HG02588 (cell line): Measurements from ENCODE around the gene DGKD.
A peak's percentile ranks its signal among the peaks of the same experiment; 100 is the strongest.

ENCODE experiments used
- ATAC-seq: cut with Tn5 transposase; IDR thresholded peaks from one replicate; pipeline ENCODE4 v1.9.1; 2021; ENCODE audit warnings: mild to moderate bottlenecking, moderate library complexity; ENCODE audit not compliant: unreplicated experiment

The DGKD gene, protein sequence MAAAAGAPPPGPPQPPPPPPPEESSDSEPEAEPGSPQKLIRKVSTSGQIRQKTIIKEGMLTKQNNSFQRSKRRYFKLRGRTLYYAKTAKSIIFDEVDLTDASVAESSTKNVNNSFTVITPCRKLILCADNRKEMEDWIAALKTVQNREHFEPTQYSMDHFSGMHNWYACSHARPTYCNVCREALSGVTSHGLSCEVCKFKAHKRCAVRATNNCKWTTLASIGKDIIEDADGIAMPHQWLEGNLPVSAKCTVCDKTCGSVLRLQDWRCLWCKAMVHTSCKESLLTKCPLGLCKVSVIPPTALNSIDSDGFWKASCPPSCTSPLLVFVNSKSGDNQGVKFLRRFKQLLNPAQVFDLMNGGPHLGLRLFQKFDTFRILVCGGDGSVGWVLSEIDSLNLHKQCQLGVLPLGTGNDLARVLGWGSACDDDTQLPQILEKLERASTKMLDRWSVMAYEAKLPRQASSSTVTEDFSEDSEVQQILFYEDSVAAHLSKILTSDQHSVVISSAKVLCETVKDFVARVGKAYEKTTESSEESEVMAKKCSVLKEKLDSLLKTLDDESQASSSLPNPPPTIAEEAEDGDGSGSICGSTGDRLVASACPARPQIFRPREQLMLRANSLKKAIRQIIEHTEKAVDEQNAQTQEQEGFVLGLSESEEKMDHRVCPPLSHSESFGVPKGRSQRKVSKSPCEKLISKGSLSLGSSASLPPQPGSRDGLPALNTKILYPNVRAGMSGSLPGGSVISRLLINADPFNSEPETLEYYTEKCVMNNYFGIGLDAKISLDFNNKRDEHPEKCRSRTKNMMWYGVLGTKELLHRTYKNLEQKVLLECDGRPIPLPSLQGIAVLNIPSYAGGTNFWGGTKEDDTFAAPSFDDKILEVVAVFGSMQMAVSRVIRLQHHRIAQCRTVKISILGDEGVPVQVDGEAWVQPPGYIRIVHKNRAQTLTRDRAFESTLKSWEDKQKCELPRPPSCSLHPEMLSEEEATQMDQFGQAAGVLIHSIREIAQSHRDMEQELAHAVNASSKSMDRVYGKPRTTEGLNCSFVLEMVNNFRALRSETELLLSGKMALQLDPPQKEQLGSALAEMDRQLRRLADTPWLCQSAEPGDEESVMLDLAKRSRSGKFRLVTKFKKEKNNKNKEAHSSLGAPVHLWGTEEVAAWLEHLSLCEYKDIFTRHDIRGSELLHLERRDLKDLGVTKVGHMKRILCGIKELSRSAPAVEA

DNA sequence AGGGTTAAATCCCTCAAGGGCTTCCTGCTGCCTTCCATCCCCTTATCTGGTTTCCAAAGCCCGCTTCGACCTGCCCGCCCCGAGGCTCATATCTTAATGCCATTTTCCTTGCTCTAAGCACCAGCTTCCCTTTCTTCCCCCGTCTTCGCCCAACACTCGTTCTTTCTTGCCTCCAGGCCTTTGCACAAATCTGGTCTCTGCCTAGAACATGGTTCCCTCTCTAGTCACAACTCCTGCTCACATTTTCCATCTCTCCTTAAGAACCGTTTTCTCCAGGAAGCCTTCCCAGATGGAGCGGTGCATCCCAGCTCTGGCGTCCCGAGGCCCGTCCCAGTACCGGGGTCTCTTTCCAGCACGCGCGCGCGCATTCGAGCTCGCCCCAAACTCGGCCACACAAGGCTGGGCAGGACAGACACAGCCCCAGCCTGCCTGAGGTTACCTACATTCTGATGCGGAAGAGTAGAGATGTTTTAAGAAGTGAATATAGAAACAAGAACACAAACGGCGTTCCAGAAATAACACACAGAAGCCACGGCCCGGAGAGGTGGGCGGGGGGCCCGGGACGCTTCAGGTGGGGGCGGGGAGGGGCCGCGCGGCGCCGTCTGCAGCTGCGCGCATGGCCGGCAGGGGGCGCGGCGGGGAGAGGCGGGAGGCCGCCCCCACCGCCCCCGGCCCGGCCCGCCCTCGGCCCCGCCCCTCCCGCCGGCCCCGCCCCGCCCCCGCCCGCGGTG lies at the start of gene DGKD:
DGKD (plus strand) TSS at position 726 of the 731 bp plus-strand sequence. CDS start 25 bp downstream, outside the sequence.
- peak; percentile 44 for ATAC-seq

DNA sequence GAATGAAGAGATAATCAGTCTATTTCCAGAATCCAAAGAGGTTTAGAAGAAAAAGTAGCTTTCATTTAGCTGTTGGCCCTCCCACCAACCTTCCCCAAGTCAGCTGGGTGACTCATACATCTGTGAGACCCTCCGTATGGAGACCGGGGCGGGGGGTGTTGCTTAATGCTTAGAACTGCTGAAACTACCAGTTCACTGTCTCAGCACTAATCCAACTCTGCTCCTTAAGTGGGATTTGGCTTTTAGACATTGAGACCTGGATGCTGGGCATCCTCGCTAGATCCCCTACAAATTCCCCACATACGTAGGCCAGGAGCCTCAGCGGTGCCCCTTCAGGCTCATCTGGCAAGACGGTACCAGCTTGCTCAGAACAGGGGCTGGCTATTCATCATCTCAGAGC lies 46.7 kb upstream of the DGKD start, which contains the start of gene SAG:
SAG (plus strand) TSS at position 252 of the 400 bp plus-strand sequence. CDS start 1,374 bp downstream, outside the sequence.
- ATAC-seq: no peak

DNA sequence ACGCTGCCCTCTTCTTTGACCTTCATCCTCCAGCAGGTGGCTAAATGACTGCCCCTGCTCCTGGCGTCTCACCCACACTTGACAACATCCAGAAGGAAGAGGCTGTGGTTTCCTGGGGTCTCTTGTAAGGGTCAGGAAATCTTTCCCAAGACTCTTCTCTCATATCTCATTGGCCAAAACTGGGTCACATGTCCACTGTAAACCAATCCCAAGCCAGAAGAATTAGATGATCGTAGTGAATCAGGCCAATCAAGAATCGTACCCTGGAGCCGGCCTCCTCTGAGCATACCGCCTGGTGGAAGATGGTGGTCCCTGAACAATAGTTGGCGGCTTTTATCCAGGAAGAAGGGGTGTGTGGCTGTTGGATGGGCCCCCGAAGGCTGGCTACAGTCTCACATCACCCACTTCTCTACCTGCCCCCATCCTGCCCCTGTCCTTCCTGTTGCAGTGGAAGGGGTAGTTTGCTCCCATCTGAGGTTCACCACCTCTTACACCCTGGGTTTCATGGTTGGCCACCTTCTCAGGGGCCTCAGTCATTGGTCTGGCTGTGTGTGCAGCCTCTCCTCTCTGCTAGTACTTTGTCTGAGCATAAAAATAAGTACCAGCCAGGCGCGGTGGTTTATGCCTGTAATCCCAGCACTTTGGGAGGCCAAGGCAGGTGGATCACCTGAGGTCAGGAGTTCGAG lies 42.9 kb upstream of the DGKD start:
- no peak for ATAC-seq

DNA sequence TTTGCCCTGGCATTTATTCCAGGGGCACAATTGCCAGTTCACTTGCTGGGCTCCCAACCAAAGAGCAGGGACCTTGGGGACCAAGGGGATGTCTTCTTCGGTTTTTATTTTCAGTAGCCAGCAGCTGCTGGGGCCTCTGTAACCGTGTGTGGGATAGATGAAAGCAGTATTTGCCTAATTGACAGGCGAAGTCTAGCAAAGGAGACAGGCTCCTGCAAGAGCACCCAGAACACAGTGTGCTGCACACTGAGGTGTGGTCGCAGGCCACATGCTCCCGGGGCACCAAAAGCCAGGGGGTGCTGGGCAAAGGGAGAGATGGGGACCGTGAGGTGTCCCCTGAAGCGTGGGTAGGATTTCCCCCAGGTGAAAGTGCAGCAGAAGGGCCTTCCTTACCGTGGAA lies 41.4 kb upstream of the DGKD start:
- ATAC-seq: peak; percentile 55

DNA sequence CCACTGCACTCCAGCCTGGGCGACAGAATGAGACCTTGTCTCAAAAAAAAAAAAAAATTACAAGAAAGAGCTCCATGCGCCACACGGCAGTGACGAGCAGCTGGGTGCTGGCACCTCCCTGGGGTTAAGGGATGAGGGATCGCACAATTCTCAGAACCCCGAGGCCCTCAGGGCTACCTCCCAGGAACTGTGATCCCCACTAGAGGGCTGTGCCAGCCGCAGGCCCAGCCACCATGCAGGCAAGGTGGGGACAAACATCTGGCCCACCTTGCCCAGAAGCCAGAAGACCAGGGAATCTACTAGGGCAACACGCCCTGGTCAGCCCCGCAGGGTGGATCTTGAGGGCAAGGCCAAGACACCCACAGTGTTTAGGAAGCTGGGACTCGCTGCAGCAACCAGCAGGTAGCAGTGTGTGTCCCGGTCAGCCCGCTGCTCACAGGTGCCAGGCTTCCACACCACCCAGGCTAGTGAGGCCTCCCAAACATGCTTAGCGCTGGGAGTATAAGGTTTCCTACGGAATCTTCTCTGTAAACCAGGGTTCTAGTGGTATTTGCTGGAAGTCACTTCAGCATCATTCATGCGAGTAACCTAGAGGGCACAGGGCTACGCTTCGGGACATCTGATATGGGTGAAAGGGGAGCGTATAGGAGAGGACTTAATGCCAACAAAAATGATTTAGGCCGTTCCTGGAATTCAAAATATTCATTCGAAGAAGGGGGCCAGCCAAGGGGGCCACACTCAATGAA lies 39.9 kb upstream of the DGKD start:
- ATAC-seq: no peak

DNA sequence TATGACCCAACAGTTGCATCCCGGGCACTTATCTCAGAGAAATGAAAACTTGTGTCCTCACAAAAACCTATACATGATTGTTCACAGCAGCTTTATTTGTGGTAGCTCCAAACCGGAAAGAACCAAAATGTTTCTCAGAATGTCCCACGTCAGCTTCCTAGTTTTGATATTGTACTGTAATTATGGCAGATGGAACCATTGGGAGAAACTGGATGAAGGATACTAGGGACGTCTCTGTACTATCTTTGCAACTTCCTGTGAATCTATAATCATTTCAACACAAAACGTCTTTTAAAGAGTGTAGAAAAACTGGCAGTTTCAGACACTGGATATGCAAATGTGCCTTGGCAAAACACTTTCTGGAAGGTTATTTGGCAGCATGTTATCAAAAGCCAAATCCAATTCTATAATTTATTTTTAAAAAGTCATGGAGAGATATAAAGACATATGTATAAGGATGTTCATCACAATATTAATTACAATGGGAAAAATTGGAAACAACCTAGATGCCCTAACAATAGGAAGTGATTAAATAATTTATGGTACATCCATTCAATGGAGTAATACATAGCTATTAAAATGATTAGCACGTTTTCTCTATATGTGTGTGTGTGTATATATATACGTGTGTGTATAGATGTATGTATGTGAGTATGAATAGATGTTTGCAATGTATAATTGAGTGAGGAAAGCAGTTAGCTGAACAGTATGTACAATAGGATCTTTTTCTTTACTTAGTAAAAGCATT lies 36.9 kb upstream of the DGKD start:
- ATAC-seq: no peak

DNA sequence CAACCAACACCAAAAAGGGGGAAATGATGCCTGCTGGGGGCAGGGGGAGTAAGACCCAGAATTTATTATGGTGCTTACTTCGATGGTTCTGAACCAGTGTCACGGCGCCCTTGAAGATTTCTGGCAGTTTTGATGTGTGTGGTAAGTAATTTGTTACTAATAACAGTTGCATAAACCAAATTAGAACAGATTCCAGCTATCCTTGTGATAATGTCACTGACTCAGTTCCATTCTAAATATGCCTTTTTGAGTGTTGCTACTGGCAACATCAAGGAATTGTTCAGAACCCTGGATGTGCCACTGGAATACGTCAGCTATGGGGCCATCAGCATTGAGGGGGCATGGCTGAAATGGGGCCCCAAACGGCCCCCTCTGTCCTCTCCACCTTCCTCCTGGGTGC lies 35.0 kb upstream of the DGKD start:
- no peak for ATAC-seq

DNA sequence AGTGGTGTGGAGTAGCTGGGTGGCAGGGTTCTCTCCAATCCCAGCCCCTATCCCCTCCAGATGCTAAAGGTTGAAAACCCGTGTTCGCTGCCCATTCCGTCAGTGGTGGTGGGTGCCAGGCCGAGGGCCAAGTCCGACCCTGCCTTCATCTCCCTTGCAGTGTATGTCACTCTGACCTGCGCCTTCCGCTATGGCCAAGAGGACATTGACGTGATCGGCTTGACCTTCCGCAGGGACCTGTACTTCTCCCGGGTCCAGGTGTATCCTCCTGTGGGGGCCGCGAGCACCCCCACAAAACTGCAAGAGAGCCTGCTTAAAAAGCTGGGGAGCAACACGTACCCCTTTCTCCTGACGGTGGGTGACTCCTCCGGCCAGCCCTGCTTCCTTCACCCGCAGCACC lies 33.8 kb upstream of the DGKD start:
- ATAC-seq: no peak

DNA sequence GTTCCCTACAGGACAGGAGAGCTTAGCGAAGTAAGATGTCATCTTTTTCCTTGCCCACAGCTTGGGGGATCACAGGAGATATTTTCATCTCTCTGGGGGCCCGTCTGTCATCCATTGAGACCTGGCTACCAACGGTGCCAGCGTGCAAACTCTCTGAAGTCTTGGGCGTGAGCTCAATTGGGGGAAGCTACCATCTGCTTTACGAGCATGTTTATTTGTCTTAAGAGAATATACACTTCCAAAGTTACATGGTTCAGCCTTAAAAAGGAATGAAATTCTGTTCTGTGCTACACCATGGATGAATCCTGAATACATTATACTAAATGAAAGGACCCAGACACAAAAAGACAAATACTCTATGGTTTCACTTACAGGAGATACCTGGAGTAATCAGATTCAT lies 33.1 kb upstream of the DGKD start:
- no peak for ATAC-seq

DNA sequence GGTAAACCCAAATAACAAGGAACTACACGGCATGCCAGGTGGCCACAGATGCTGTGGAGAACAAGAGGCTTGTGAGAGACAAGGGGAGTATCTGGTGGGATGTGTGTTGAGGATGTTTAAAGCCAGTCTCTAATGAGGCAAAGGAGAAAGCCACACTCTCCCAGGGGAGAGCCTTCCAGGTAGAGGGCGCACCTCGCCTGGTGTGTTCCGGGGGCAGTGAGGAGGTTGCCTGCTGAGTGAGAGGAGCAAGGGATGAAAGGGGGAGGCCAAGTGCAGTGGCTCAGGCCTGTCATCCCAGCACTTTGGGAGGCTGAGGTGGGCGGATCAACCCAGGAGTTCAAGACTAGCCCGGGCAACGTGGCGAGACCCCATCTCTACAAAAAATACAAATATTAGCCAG lies 30.4 kb upstream of the DGKD start:
- ATAC-seq: no peak

DNA sequence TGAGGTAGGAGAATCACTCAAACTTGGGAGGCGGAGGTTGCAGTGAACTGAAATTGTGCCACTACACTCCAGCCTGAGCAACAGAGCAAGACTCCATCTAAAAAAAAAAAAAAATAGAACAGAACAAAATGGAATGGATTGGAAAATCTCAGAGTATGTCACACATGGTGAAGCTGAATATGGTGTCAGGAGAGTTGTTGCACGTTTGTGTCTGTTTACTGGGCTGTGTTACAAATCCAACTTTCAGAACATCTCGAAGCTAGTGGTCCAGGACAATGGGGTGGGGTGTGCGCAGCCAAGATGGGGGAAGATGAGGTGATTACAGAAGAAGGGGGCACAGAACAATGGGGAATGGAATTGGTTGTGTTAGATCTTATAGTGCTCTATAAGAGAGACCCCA lies 29.0 kb upstream of the DGKD start:
- no peak for ATAC-seq

DNA sequence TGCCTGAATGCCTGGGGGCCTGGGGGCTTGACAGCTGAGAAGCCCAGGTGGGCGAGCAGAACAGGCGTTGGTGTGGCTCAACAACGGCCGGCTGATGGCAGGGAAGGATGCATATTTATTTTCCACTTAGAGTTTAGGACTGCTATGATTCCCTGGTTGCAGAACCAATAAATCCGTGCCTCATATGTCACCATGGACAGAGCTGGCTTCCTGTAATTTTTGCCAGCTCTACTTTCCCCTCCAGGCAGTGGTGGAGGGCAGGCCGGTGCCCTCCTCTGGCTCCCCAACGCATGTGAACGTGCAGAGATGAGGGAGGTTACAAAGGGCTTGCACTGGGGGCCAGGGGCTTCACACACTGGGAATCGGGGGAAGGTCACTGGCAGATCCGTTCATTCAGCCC lies 28.5 kb upstream of the DGKD start:
- no peak for ATAC-seq

DNA sequence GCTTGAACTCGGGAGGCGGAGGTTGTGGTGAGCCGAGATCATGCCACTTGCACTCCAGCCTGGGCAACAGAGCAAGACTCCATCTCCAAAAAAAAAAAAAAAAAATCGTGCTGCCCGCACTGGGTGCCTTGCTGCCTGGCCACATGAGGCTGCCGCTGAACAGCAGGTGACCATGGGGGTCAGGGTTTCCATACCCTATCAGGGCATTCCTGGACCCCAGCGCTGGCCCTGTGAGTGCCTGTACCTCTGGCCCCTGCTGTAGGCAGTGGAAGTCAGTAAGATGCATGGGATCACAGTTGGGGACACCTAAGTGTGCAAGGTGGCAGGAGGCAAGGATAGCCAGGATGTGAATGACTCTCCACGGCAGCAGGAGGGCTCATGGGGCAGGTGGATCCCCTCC lies 27.8 kb upstream of the DGKD start:
- ATAC-seq: no peak

DNA sequence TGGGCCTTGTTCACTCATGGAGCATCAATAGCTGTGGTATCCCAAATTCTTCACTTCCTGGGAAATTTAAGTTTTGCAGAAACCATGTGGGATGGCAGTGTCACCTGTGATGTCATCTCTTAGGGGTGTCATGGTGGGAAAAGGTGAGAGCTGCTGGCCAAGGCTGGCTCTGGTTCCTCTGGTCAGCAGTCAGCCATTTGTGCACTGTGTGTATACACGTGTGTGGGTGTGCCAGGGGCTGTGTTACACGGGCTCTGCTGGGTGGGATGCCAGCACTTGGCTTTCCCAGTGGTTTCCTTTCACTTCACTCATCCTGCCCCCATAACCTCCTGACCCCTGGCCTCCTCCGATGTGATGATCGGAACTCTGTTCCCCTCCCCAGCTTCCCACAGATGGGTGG lies 25.4 kb upstream of the DGKD start:
- ATAC-seq: no peak

DNA sequence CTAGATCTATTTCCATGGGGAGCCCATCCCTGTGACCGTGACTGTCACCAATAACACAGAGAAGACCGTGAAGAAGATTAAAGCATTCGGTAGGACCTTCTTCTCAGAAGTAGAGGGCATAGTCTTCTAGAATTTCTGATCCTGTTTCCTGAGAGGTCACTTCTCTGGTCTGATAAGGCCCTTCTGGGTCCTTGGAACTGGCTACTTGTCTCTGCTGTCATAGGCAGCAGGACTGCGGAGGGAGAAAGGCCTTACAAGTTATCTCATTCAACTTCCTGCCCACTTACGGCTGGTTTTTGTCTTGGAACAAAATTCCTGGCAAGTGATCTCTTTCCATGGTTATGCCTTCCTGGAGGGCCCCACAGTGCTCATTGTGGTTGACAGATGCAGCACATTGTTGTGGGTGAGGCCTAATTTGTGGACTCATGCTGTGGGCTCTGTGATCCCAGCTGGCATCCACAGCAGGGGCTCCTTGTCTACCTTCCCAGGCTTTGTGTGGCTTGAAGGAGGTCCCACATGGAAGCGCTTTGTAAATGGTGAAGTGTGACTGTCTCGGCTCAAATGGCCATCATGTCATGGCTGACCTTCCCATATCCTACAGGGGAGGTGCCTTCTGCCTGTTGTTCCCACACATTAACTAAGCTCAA lies 24.7 kb upstream of the DGKD start:
- ATAC-seq: no peak

DNA sequence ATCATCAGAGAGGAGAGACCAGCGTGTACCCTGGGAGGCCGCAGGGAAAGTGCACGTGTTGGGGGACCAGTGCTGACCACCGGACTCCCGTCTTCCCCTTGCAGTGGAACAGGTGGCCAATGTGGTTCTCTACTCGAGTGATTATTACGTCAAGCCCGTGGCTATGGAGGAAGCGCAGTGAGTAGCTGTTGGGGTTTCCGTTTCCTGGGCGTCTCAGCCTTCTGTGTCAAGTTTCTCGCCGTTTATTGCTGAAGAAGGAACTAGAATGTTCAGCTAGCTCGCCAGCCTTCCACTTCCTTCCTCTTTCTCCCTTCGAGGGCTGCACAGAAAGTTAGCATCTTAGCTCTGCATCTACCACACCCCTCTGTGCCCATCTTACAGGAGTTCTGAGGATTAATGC lies 22.8 kb upstream of the DGKD start:
- peak; percentile 78 for ATAC-seq

DNA sequence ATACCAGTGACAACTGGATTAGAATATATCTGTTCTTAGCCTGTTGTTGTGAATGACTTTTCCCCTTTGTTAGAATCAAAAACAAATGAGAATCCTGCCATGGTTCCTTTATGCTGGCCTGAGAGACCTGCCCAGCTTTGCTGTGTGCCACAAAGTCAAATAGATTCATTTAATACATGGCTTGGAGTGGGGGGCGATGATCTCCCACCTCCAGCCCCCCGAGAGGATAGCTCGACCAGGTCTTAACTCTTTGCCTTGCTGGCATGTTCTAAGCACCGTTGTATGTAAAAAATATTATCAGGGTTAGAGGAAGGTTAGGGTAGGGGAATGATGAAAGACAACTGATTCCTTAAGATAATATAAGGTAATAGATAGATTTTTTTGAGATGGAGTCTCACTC lies 22.2 kb upstream of the DGKD start:
- ATAC-seq: no peak

DNA sequence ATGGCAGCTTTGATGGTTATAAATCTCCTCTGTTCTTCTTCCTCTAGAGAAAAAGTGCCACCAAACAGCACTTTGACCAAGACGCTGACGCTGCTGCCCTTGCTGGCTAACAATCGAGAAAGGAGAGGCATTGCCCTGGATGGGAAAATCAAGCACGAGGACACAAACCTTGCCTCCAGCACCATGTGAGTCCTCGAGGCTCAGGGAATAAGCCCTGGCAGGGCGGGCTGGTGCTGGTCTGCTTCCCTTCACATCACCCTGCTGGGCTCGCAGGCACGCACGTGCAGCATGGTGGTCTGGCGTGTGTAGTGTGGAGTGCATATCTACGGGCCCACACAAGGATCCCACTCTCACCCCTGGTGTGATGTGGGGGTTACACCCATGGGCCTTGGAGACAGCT lies 19.4 kb upstream of the DGKD start:
- ATAC-seq: no peak
